HL-60 (cell line): Measurements from ENCODE around the gene PPP6R3.

Source experiments
- GABPA ChIP-seq: IDR thresholded peaks from 2 replicates; pipeline ENCODE4 v1.6.1; 2012; ENCODE audit warnings: low read depth
- POLR2AphosphoS5 ChIP-seq: IDR thresholded peaks from 2 replicates; pipeline ENCODE4 v1.6.1; 2012; ENCODE audit warnings: low read depth
- TF ChIP-seq, protein P1 (sequence below): IDR thresholded peaks from one replicate; pipeline ENCODE4 v1.5.1; 2011; ENCODE audit warnings: low read length, control low read depth, inconsistent platforms; ENCODE audit not compliant: insufficient read depth
- TF ChIP-seq, protein P2 (sequence below): IDR thresholded peaks from 2 replicates; pipeline ENCODE4 v1.6.1; 2012; ENCODE audit warnings: low read depth; ENCODE audit not compliant: insufficient replicate concordance

DNA sequence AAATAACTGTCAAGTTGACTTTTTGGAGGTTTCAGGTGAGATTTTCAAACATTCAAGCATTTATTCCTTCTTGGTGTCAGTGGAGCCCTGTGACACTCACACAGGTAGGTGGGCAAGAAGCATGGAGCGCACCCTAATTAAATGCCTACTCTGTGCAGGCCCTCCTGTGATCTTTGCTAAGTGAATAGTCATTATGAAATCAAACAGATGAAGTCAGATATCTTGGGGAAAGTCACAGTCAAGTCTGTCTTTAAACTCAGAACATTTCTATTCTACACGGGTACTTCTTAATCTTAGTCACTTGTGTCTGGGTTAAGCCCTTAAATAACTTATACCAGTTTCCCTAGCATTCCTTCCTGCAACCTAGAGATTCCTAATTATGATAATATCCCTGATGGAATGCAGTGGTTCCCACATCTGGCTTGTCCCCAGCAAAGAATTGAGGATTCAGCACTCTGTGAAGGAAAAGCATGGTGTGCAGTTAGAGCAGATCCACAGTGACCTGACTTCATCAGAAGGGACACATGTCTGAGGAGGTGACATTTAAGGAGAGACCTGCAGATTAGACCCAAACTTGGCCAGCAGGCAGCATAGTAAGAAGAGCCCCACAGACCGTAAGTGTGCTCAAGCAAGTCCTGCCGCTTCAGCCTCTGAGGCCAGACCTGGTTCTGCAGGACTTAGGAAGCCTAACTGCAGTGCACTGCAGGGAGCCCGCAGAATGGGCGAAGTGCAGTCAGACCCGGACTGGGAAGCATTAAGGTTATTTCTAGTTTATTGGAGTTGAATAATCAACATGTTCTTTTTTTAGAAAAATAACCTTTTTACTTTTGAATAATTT is 138.5 kb downstream of the PPP6R3 start:
- TF ChIP-seq, protein P1, sequence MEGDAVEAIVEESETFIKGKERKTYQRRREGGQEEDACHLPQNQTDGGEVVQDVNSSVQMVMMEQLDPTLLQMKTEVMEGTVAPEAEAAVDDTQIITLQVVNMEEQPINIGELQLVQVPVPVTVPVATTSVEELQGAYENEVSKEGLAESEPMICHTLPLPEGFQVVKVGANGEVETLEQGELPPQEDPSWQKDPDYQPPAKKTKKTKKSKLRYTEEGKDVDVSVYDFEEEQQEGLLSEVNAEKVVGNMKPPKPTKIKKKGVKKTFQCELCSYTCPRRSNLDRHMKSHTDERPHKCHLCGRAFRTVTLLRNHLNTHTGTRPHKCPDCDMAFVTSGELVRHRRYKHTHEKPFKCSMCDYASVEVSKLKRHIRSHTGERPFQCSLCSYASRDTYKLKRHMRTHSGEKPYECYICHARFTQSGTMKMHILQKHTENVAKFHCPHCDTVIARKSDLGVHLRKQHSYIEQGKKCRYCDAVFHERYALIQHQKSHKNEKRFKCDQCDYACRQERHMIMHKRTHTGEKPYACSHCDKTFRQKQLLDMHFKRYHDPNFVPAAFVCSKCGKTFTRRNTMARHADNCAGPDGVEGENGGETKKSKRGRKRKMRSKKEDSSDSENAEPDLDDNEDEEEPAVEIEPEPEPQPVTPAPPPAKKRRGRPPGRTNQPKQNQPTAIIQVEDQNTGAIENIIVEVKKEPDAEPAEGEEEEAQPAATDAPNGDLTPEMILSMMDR = no peak
- TF ChIP-seq POLR2AphosphoS5 (no peak), GABPA (no peak)
- TF ChIP-seq, protein P2, sequence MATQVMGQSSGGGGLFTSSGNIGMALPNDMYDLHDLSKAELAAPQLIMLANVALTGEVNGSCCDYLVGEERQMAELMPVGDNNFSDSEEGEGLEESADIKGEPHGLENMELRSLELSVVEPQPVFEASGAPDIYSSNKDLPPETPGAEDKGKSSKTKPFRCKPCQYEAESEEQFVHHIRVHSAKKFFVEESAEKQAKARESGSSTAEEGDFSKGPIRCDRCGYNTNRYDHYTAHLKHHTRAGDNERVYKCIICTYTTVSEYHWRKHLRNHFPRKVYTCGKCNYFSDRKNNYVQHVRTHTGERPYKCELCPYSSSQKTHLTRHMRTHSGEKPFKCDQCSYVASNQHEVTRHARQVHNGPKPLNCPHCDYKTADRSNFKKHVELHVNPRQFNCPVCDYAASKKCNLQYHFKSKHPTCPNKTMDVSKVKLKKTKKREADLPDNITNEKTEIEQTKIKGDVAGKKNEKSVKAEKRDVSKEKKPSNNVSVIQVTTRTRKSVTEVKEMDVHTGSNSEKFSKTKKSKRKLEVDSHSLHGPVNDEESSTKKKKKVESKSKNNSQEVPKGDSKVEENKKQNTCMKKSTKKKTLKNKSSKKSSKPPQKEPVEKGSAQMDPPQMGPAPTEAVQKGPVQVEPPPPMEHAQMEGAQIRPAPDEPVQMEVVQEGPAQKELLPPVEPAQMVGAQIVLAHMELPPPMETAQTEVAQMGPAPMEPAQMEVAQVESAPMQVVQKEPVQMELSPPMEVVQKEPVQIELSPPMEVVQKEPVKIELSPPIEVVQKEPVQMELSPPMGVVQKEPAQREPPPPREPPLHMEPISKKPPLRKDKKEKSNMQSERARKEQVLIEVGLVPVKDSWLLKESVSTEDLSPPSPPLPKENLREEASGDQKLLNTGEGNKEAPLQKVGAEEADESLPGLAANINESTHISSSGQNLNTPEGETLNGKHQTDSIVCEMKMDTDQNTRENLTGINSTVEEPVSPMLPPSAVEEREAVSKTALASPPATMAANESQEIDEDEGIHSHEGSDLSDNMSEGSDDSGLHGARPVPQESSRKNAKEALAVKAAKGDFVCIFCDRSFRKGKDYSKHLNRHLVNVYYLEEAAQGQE = no peak
